GM19240 (cell line): ENCODE results near the gene BAHCC1.

Experiments
- DNase-seq: peaks from one replicate; pipeline ENCODE4 v3.0.0; 2011; ENCODE audit warnings: low spot score; ENCODE audit not compliant: insufficient read length

The BAHCC1 gene

DNA sequence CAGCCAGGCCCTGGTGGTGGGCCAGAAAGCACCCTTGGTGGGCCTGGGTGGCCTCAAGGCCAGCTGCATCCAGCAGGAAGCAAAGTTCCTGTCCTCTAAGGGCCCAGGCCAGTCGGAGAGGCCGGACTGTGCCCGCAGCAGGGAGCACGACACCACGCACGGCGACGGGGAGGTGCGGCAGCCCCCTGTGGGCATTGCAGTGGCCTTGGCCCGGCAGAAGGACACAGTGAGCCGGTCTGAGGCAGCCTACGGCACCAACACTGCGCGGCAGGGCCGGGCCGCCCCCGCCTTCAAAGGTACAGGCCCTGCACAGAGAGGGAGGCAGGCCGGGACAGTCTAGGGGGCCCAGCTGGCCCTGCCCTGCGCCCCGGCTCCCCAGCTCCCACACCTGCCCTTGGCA is 48.0 kb downstream of the BAHCC1 start:
- DNase-seq = no peak

DNA sequence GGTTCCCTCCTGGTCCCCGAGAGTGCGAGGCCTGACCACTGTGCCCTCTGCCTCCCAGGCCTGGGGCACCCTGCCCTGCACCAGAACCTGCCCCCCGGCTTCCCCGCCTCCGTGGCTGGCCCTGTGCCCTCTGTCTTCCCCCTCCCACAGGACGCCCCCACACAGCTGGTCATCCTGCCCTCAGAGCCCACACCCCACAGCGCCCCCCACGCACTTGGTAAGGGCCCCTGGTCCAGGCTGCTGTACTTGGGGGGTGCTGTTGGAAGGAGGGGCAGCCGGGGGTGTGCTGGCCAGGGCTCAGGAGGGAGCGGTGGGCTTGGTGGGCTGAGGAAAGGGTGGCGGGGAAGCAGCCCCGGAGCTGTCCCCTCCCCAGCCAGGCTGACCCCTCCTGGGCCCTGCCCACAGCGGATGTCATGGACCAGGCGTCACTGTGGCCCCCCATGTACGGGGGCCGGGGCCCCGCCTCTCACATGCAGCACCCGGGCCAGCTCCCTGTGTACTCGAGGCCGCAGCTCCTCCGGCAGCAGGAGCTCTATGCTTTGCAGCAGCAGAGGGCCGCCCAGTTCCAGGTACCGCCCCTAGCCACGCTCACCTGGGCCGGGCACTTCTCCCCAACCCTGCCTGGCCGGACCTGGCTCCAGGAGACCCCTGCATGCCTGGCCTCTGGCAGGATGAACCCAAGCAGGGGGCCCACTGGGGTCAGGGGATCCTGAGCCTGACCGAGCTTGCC is 49.5 kb downstream of the BAHCC1 start:
- DNase-seq = no peak

GRCh38 chr17:81445642-81446503 is 50.6 kb downstream of the BAHCC1 start:
- no peak for DNase-seq

- no peak for DNase-seq
Measured at GRCh38 chr17:81447331-81447933, 52.2 kb downstream of the BAHCC1 start.

DNA sequence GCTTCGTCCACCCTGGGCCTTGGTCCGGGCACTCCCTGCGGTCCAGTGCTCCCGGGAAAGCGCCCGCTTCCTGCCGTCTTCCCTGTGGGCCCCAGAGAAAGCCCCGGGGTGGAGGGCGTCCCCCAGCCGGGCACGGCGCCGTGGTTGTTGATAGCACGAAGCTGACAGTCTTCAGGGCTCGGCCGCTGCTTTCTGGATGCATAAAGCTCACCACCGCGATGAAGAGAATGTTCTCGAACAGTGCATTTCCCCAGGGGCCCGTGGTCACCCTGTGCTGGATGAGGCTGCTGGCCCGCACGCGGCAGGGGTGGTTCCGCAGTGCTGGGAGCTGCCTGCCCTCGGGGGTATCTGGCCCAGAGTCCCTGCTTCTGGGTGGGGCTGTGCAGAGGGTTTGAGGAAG is 53.2 kb downstream of the BAHCC1 start:
- no peak for DNase-seq

DNA sequence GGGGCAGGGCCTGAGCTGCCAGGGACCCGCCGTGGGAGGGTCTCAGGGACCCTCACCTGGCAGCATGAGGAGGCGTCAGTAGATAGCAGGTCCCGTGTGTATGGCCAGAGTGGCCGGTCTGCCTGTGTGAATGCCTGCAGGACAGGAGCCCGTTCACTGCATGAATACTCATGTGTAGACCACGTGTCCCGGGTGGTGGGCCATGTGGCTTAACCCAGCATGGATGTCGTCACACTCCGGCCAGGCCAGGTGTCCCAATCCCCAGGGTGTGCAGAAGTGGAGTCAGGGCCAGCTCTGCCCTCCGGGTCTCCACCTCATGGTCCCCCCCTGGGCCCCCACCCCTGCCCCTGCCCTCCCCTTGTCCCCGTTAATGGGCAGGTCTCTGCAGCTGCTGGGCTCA is 53.7 kb downstream of the BAHCC1 start:
- no peak for DNase-seq

GRCh38 chr17:81449351-81449750 is 54.1 kb downstream of the BAHCC1 start:
- no peak for DNase-seq

DNA sequence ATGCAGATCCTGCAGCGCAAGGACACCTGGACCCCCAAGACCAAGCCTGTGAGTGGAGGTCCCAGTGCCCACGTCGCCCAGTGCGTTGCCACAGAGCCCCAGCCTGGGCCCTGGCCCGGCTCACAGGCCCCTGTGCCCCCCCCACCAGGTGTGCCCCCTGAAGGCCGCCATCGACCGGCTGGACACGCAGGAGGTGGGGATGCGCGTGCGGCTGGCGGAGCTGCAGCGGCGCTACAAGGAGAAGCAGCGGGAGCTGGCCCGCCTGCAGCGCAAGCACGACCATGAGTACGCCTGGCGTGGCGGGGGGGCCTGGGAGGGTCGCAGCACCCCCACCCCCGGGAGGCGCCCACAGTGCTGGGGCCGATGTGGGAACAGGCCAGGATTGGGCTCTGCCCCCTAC is 56.6 kb downstream of the BAHCC1 start:
- no peak for DNase-seq

- no peak for DNase-seq
Measured at GRCh38 chr17:81452551-81452950, 57.3 kb downstream of the BAHCC1 start.

- no peak for DNase-seq
Measured at GRCh38 chr17:81453076-81453475, 57.8 kb downstream of the BAHCC1 start.

DNA sequence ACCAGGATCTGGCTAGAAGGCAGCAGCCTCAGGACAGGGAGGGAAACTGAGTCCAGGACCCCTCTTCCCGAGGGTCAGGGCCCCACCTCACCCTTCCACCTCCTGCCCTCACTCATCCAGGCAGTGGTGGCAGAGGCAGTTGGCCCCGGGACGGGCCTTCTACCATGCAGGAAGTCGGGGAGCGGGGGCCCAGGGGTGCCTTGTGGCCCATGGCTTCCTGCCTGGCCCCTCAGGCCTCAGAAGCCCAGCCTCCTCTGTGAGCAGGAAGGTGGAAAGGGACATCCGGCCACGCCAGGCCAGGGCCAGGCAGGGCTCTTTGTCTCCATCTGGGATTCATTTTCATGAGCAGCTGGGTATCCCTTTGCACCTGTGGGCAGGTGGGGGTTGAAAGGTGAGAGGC is 58.5 kb downstream of the BAHCC1 start:
- DNase-seq = no peak

DNA sequence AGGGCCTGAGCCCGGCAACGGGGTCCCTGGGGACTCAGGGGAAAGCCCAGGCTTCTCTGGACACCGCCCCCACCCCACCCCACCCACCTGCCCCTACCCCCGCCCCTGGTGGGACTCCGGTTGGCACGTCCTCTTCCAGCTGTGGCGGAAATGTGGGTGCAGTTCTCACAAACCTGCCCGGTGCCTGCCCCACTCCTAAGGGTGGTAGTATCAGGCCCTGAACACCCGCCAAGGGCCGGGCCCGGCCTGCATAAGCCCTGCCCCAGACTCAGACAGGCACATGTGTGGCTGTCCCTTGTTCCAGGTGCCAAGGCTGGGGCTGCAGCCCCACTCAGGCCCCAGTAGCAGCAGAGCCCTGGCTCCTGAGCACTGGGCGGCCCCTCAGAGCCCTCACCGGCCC is 59.2 kb downstream of the BAHCC1 start:
- no peak for DNase-seq

DNA sequence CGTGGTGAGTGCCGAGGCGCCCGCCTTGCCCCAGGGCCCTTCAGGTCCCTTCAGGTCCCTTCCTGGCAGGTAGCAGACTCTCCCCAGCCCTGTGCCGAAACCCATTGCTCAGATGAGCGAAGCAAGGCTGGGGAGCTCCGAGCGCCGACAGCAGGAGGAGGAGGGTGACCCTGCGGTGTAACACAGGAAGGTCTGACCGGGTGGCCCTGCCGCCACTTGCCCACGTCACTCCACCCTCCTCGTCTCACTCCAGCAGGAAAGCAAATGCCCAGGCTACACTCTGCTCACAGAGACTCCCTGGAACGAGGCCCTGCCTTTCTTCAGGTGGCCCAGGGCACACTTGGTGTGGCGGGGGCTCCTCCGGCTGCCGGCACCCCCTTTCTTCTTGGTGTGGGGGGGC is 60.1 kb downstream of the BAHCC1 start:
- no peak for DNase-seq

- no peak for DNase-seq
Measured at GRCh38 chr17:81456091-81456490, 60.8 kb downstream of the BAHCC1 start.

DNA sequence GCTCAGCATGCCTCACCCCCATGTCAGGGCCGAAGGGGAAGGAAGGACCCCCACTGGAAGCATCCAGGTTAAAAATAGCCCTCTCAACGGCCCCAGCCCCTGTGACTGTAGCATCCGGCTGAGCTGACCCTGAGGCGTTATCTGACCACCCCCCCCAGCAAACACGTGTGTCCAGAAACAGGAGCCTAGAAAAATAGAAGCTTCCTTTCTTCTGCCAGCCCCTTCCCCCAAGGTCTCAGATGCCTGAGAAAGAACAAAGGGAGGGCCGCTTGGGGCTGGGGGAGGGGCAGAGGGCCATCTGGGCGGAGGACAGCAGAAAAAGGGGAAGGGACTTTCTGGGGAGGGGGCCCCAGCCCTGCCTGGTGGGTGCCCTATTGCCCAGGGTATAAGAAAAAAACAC is 61.5 kb downstream of the BAHCC1 start:
- DNase-seq = no peak

- DNase-seq = no peak
Measured at GRCh38 chr17:81457401-81457800, 62.1 kb downstream of the BAHCC1 start.

DNA sequence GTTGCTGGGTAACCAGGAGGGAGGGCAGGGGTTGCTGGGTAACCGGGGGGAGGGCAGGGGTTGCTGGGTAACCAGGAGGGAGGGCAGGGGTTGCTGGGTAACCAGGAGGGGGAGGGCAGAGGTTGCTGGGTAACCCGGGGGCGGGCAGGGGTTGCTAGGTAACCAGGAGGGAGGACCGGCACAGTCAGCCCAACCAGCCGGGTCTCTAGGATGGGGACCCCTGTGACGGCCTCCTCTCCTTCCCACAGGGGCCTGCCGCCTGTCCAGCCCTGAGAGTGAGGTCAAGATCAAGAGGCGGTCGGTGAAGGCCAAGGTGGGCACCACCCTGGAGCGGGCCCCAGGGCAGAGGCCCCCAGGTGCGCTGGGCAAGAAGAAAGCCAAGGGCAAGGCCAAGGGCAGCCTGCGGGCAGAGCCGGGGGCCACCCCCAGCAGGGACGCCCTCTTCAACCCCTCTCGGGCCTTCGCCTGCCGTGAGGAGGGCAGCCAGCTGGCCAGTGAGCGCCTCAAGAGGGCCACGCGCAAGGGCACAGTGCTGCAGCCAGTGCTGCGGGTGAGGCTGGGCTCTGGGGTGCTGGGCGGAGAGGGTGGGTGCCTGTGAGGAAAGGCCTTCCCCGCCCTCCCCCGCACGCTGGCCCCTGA is 62.8 kb downstream of the BAHCC1 start:
- DNase-seq = no peak

- no peak for DNase-seq
Measured at GRCh38 chr17:81458628-81459027, 63.4 kb downstream of the BAHCC1 start.

- DNase-seq = no peak
Measured at GRCh38 chr17:81459224-81459623, 64.0 kb downstream of the BAHCC1 start.

DNA sequence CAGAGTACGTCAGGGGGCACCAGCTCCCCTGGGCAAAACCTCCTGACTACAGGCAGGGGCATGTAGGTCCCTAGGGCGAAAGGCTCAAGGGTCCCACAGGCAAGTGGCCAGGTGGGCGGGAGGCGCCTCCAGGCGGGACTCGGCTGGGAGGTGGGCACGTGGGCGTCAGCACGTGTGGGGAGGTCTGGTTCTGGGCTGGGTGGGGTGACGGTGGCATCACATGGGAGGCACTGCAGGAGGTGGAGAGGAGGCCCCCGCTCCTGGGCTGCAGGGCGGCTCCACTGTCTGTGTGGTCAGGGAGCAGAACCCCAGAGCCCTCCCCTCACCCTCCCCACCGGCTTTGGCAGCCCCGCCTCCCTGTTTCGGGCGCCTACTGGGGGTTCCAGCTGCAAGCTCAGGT is 64.6 kb downstream of the BAHCC1 start:
- DNase-seq = no peak

GRCh38 chr17:81460856-81461460 is 65.7 kb downstream of the BAHCC1 start:
- no peak for DNase-seq
